Vagina (tissue), 2 donors: ENCODE measurements around the gene ARHGEF12. TPM values are rescaled to one million over a fixed set of nuclear protein-coding genes. Genes with fewer than 3 reads are reported as not detected.

ENCODE experiments used
- DNase-seq, 2 donors: peaks; one replicate each; pipeline ENCODE4 v3.0.0-alpha.2; 2017; ENCODE audit errors: extremely low spot score in 2 of 2
- H3K27ac ChIP-seq: fragments of 200-600 bp; sonication (generic); one replicate; pipeline ENCODE4 v1.5.1; 2019
- H3K27me3 ChIP-seq: fragments of 200-600 bp; sonication (generic); one replicate; pipeline ENCODE4 v1.5.1; 2019
- H3K36me3 ChIP-seq, 2 donors: fragments of 200-600 bp; sonication (generic); one replicate each; pipeline ENCODE4 v1.5.1; 2017 to 2019
- H3K4me1 ChIP-seq: fragments of 200-600 bp; sonication (generic); one replicate; pipeline ENCODE4 v1.5.1; 2019
- H3K4me3 ChIP-seq, 2 donors: fragments of 200-600 bp; sonication (generic); 1 replicate in 1 of 2; 2 replicates in 1 of 2; pipeline ENCODE4 v1.5.1; 2016 to 2019
- H3K9me3 ChIP-seq: fragments of 200-600 bp; sonication (generic); one replicate; pipeline ENCODE4 v1.5.1; 2019
- POLR2A ChIP-seq, 2 donors: fragments of 450-650 bp; IDR thresholded peaks; one replicate each; pipeline ENCODE4 v1.6.1; 2017; ENCODE audit warnings: antibody characterized with exemption in 2 of 2, mild to moderate bottlenecking in 2 of 2, moderate library complexity in 2 of 2
- POLR2AphosphoS5 ChIP-seq, 2 donors: sonication (generic); formaldehyde crosslinking; IDR thresholded peaks; one replicate each; pipeline ENCODE4 v1.9.0; 2017; ENCODE audit warnings: antibody characterized with exemption in 2 of 2, mild to moderate bottlenecking in 2 of 2, low read depth in 1 of 2; ENCODE audit not compliant: insufficient read depth in 1 of 2
- intact Hi-C: fragments of 100-400 bp; cut with DNase I; formaldehyde crosslinking; loops from one replicate; pipeline ENCODE4 v1.15.1; 2023
- total RNA-seq: library from RNA; depleted of rRNA; stranded (reverse); fragments of >200 nt; gene quantifications from one replicate; pipeline ENCODE4 v1.2.3, GENCODE V29; 2016
- TF ChIP-seq, protein P1 (sequence below), 3 experiments: fragments of 450-650 bp in 2 of 3; fragments of 200-600 bp in 1 of 3; sonication (generic) in 1 of 3; IDR thresholded peaks; one replicate each; pipeline ENCODE4 v1.5.1; 2017 to 2019; ENCODE audit warnings: antibody characterized with exemption in 3 of 3, mild to moderate bottlenecking in 2 of 3, moderate library complexity in 2 of 3

ARHGEF12 gene
- total RNA-seq, 1 donor from 2014 or later, result 106 TPM

DNA sequence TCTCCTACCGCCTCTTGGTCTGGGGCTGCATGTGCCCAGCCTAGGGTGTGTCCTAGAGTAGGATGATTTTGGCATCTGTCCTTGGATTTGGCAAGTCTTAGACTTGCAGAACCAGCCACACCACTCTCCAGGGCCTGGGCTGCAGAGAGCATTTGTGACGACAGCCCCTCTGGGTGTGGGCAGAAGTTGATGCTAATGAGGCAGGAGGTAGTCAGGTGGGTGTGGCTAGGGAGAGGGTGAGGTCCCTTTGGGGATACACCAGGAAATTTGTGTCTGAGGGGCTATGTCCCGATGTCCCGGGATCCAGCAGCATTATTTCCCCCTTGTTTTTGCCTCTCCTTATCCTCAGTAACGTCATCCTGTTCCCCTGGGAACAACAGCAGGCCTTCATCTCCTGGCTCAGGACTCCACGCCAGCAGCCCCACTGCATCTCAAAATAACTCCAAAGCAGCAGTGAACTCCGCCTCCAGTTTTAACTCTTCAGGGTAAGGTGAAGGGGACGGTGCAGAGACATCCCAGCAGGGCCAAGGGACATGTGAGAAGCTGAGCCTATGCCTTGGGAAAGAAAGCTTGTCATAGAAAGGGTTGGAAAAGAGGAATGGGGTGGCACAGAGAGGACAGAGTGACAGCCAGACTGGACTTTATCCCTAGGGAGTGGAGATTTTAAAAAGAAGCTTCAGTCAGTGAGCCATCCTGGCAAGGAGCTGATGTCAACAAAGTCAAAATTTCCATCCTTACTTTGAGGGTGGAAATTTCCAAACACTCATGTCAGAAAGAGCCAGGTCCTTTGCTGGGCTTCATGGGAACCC lies 19.1 kb upstream of the ARHGEF12 start:
- intact Hi-C loops, result no loop called here
- TF ChIP-seq POLR2A (IDR thresholded peaks at IDR 0.05), result no peak
- peak; percentile 31 to 92 for TF ChIP-seq POLR2AphosphoS5 (IDR thresholded peaks at IDR 0.05; ENCODE audit: insufficient read depth in 1 of 2, low read depth in 1 of 2)
- H3K9me3 ChIP-seq, result no peaks in the 10 kb centered on the region
- no peaks in the 10 kb centered on the region for H3K36me3 ChIP-seq
- H3K27me3 ChIP-seq, result no peaks in the 10 kb centered on the region
- peak overlapping the region; percentile 83 for H3K27ac ChIP-seq
- H3K4me1 ChIP-seq, result peaks cover 22% of the 10 kb centered on the region
- no peak for DNase-seq
- peak overlapping the region; percentile 25 to 31 for H3K4me3 ChIP-seq

DNA sequence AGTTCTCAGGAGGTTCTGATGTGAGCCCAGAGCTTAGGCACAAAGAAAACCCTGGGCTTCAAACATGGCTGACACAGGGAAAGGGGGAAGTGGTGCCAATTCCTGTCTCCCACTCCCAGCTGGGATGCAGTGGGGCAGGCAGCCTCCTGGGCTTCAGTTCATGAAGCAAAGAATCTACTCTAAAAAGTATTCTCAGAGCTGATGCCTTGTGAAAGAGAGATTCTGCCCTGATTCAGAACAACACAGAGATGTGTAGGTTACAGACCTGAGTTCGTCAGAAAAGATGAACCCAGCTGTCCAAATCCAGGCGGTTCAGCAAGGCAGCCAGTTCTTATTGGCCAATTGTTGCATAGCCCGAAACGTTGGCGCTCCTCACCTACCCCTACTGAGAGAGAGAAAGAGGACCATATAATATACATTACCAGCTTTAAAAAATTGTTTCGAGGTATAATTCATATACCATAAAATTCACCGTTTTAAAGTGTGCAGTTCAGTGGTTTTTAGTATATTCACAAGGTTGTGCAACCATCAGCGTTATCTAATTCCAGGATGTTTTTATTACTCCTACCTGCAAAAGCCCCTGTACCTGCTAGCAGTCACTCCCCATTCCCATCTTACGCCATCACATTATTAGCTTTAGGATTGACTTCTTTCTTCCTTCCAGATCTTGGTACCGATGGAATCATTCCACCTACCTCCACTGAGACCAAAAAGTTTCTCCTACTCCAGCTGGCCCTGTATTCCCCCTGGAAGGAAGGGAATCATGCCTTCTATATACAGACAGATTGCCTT lies 18.3 kb upstream of the ARHGEF12 start:
- Histone ChIP-seq H3K4me3 (peak overlapping the region in 1 of 2 donors; percentile 31), H3K4me1 (peaks cover 22% of the 10 kb centered on the region), H3K36me3 (no peaks in the 10 kb centered on the region), H3K9me3 (no peaks in the 10 kb centered on the region), H3K27ac (peak overlapping the region; percentile 83), H3K27me3 (no peaks in the 10 kb centered on the region)
- intact Hi-C loops, result no loop called here
- peak in 1 of 2 donors; percentile 70 for DNase-seq
- TF ChIP-seq, protein P1, sequence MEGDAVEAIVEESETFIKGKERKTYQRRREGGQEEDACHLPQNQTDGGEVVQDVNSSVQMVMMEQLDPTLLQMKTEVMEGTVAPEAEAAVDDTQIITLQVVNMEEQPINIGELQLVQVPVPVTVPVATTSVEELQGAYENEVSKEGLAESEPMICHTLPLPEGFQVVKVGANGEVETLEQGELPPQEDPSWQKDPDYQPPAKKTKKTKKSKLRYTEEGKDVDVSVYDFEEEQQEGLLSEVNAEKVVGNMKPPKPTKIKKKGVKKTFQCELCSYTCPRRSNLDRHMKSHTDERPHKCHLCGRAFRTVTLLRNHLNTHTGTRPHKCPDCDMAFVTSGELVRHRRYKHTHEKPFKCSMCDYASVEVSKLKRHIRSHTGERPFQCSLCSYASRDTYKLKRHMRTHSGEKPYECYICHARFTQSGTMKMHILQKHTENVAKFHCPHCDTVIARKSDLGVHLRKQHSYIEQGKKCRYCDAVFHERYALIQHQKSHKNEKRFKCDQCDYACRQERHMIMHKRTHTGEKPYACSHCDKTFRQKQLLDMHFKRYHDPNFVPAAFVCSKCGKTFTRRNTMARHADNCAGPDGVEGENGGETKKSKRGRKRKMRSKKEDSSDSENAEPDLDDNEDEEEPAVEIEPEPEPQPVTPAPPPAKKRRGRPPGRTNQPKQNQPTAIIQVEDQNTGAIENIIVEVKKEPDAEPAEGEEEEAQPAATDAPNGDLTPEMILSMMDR (IDR thresholded peaks at IDR 0.05), result no peak
- TF ChIP-seq POLR2AphosphoS5 (IDR thresholded peaks at IDR 0.05; ENCODE audit: insufficient read depth in 1 of 2, low read depth in 1 of 2) (no peak), POLR2A (IDR thresholded peaks at IDR 0.05) (no peak)

DNA sequence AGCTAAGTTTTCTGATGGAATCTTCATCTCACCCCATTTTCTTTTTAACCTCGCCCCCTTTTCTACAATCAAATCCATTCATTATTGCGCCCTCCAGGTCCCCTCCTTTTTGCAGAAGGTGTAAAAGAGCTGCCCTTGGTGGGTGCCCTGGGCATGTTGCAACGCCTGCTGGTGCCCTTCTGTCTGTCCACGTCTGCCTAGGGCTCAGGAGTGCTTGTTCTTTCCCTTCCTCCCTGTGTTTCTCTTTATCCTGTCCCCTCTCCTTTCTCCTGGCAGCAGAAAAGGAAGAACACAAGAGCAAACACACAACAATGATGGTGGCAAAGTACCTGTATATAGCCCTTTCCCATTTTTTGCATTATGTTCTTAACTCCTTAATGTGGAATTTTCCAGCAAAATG lies 17.3 kb upstream of the ARHGEF12 start:
- DNase-seq, result peak in 1 of 2 donors; percentile 22
- intact Hi-C loops, result no loop called here
- H3K4me3 ChIP-seq, result no peak overlapping the region
- TF ChIP-seq POLR2A (IDR thresholded peaks at IDR 0.05), result no peak
- H3K4me1 ChIP-seq, result peaks cover 22% of the 10 kb centered on the region
- no peaks in the 10 kb centered on the region for H3K9me3 ChIP-seq
- no peaks in the 10 kb centered on the region for H3K27me3 ChIP-seq
- no peak overlapping the region for H3K27ac ChIP-seq
- H3K36me3 ChIP-seq, result no peaks in the 10 kb centered on the region

DNA sequence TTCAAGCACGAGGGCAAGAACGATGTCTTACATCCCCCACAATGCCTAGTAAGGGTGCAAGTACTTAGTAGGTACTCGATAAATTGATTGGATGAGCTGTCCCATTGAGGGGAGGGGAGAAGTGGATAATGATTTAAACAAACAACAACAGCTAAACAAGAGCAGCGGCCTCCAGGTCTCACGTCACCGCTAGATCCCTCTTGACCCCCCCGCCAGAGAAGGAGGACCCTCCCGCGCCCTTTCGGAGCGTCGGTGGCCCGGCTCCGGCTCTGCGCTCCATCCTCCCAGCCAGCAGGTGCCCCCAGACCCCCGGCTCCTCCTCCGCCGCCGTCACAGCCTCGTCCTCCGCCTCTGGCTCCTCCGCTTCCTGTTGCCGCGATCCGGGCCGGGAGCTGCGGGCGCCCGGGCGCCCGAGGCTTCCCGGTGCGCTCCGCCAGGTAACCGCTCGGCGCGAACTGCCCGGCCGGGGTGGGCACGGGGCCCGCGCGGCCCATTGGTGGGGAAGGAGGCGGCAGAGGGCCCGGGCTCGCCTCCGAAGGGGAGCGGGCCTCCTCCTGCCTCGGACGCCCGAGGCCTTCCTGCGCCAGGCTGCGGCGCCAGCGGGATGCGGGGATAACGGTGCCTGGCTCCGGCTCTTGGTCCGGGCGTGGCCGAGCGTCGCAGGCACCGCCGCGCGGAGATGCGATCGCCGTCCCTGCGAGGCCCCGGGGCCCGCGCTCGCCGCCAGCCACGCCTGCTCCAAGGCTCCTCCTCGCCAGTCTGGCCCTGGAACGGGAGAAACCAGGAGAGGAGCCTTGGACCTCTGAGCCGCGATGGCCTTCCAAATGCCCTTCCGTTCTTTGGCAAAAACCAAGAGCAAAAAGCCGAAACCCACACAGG lies 11.0 kb upstream of the ARHGEF12 start, which contains the start of gene TLCD5:
TLCD5 (plus strand) TSS at position 368 of the 879 bp plus-strand sequence. CDS start 2,143 bp downstream, outside the sequence.
- peaks cover 23% of the 10 kb centered on the region for H3K4me1 ChIP-seq
- peak within 1 kb of the TSS; percentile 89 for H3K27ac ChIP-seq
- peak within 1 kb of the TSS; percentile 56 to 85 for H3K4me3 ChIP-seq
- intact Hi-C loops, result no loop called here
- H3K36me3 ChIP-seq, result peaks cover 0 to 4% of the 10 kb centered on the region in 2 donors
- H3K9me3 ChIP-seq, result no peaks in the 10 kb centered on the region
- no peak for DNase-seq
- no peaks in the 10 kb centered on the region for H3K27me3 ChIP-seq
- TF ChIP-seq POLR2A (IDR thresholded peaks at IDR 0.05) (peak in 1 of 2 donors; percentile 67), POLR2AphosphoS5 (IDR thresholded peaks at IDR 0.05; ENCODE audit: insufficient read depth in 1 of 2, low read depth in 1 of 2) (peak in 1 of 2 donors; percentile 49)
- TF ChIP-seq, protein P1 (IDR thresholded peaks at IDR 0.05), result no peak

DNA sequence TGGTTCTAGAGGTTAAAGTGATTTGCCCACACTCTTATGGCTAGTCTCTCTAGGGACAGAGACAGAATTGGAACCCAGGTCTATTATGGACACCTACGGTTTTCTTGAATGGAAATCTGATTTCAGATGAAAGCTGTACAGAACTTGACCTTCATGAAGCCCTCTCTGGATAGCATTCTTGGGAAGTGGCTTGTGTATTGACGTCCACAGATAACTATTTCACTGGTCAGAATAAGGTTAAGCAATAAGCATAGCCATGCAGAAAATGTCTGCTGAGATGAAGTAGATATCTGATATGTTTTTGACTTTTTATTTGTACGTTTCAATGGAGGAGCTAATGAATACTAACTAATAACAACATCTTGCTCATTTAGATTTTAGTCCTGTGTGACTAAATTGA lies 10.0 kb upstream of the ARHGEF12 start:
- H3K27ac ChIP-seq, result peak overlapping the region; percentile 89
- H3K4me1 ChIP-seq, result peaks cover 25% of the 10 kb centered on the region
- intact Hi-C loops, result no loop called here
- DNase-seq, result no peak
- peaks cover 0 to 7% of the 10 kb centered on the region in 2 donors for H3K36me3 ChIP-seq
- H3K9me3 ChIP-seq, result no peaks in the 10 kb centered on the region
- H3K4me3 ChIP-seq, result no peak overlapping the region
- TF ChIP-seq POLR2AphosphoS5 (IDR thresholded peaks at IDR 0.05; ENCODE audit: insufficient read depth in 1 of 2, low read depth in 1 of 2), result no peak
- TF ChIP-seq, protein P1 (IDR thresholded peaks at IDR 0.05), result no peak
- TF ChIP-seq POLR2A (IDR thresholded peaks at IDR 0.05), result no peak
- H3K27me3 ChIP-seq, result no peaks in the 10 kb centered on the region
